ENCODE data around the gene DNAJC16.

- TF ChIP-seq TAF1 (IDR thresholded peaks at IDR 0.05; ENCODE audit: low read depth): no peak
- no peak for TF ChIP-seq EP300 (IDR thresholded peaks at IDR 0.05; ENCODE audit: borderline replicate concordance)
- no peak for TF ChIP-seq REST (IDR thresholded peaks at IDR 0.05; ENCODE audit: low read depth)
- no peak for TF ChIP-seq EGR1 (IDR thresholded peaks at IDR 0.05)
These were observed 20.0 kb downstream of the DNAJC16 start for GRCh38 chr1:15546641-15547040.

All from Ishikawa (cell line).